SK-N-SH treated with all-trans-retinoic acid at 6 μM for 48 hours (cell line): ENCODE measurements around the gene PRKAG2.

Experiments
- ATAC-seq: fragments of 200-7000 bp; cut with Tn5 transposase; 3 replicates; pipeline ENCODE4 v1.9.1; 2020; ENCODE audit warnings: mild to moderate bottlenecking, moderate library complexity
- ARNTL ChIP-seq: fragments of 450-650 bp; formaldehyde crosslinking; IDR thresholded peaks from 2 replicates; pipeline ENCODE4 v1.5.0; 2020; ENCODE audit warnings: low read depth, mild to moderate bottlenecking, moderate library complexity, borderline replicate concordance
- BACH2 ChIP-seq: fragments of 250-450 bp; sonication (Bioruptor Pico); IDR thresholded peaks from 2 replicates; pipeline ENCODE4 v1.9.0; 2021; ENCODE audit warnings: mild to moderate bottlenecking, borderline replicate concordance
- CSDC2 ChIP-seq: fragments of 250-450 bp; sonication (Bioruptor Pico); IDR thresholded peaks from 2 replicates; pipeline ENCODE4 v1.5.0; 2020; ENCODE audit warnings: mild to moderate bottlenecking, moderate library complexity
- ESRRG ChIP-seq: fragments of 250-450 bp; sonication (Bioruptor Pico); IDR thresholded peaks from 2 replicates; pipeline ENCODE4 v1.6.1; 2021; ENCODE audit warnings: mild to moderate bottlenecking
- GLIS3 ChIP-seq: fragments of 250-450 bp; sonication (Bioruptor Pico); IDR thresholded peaks from 2 replicates; pipeline ENCODE4 v1.5.0; 2020; ENCODE audit warnings: mild to moderate bottlenecking, moderate library complexity
- ISL1 ChIP-seq: fragments of 250-450 bp; sonication (Bioruptor Pico); IDR thresholded peaks from 2 replicates; pipeline ENCODE4 v2.1.2; 2022; ENCODE audit warnings: mild to moderate bottlenecking, moderate library complexity
- OSR1 ChIP-seq: fragments of 250-450 bp; sonication (Bioruptor Pico); IDR thresholded peaks from 2 replicates; pipeline ENCODE4 v1.8.0; 2022; ENCODE audit warnings: moderate library complexity, mild to moderate bottlenecking, inconsistent platforms
- PPARA ChIP-seq: fragments of 250-450 bp; sonication (Bioruptor Pico); IDR thresholded peaks from 2 replicates; pipeline ENCODE4 v1.5.0; 2020; ENCODE audit warnings: mild to moderate bottlenecking, borderline replicate concordance
- RARB ChIP-seq: fragments of 250-450 bp; sonication (Bioruptor Pico); IDR thresholded peaks from 2 replicates; pipeline ENCODE4 v1.8.0; 2021; ENCODE audit warnings: mild to moderate bottlenecking, moderate library complexity
- SNAI2 ChIP-seq: fragments of 250-450 bp; sonication (Bioruptor Pico); IDR thresholded peaks from 2 replicates; pipeline ENCODE4 v1.5.0; 2020; ENCODE audit warnings: mild to moderate bottlenecking, moderate library complexity
- TCF4 ChIP-seq: fragments of 250-450 bp; sonication (Bioruptor Pico); IDR thresholded peaks from 2 replicates; pipeline ENCODE4 v1.8.0; 2021; ENCODE audit warnings: mild to moderate bottlenecking, moderate library complexity, borderline replicate concordance
- TOX ChIP-seq: fragments of 250-450 bp; sonication (Bioruptor Pico); IDR thresholded peaks from 2 replicates; pipeline ENCODE4 v1.8.0; 2021; ENCODE audit warnings: mild to moderate bottlenecking, moderate library complexity, borderline replicate concordance
- ZC3H10 ChIP-seq: fragments of 250-450 bp; sonication (Bioruptor Pico); IDR thresholded peaks from 2 replicates; pipeline ENCODE4 v1.5.1; 2021; ENCODE audit warnings: mild to moderate bottlenecking, moderate library complexity
- ZFP3 ChIP-seq: fragments of 250-450 bp; sonication (Bioruptor Pico); IDR thresholded peaks from 2 replicates; pipeline ENCODE4 v1.5.0; 2020; ENCODE audit warnings: mild to moderate bottlenecking, moderate library complexity
- ZFP30 ChIP-seq: fragments of 450-650 bp; formaldehyde crosslinking; IDR thresholded peaks from 2 replicates; pipeline ENCODE4 v1.5.0; 2022; ENCODE audit warnings: mild to moderate bottlenecking, moderate library complexity
- ZNF565 ChIP-seq: fragments of 450-650 bp; formaldehyde crosslinking; conservative IDR thresholded peaks from 2 replicates; pipeline ENCODE4 v1.5.0; 2020; ENCODE audit warnings: low read depth, mild to moderate bottlenecking, moderate library complexity
- ZNF70 ChIP-seq: fragments of 450-650 bp; formaldehyde crosslinking; IDR thresholded peaks from 2 replicates; pipeline ENCODE4 v1.5.0; 2020; ENCODE audit warnings: mild to moderate bottlenecking, moderate library complexity
- ZNF8 ChIP-seq: fragments of 450-650 bp; formaldehyde crosslinking; IDR thresholded peaks from 2 replicates; pipeline ENCODE4 v1.5.0; 2020; ENCODE audit warnings: mild to moderate bottlenecking, moderate library complexity
- TF ChIP-seq, protein P1 (sequence below): fragments of 250-450 bp; sonication (Bioruptor Pico); IDR thresholded peaks from 2 replicates; pipeline ENCODE4 v1.5.1; 2021; ENCODE audit warnings: mild to moderate bottlenecking, moderate library complexity
- TF ChIP-seq, protein P2 (sequence below): fragments of 250-450 bp; sonication (Bioruptor Pico); IDR thresholded peaks from 2 replicates; pipeline ENCODE4 v1.5.1; 2020; ENCODE audit warnings: low read depth, mild to moderate bottlenecking, moderate library complexity
- TF ChIP-seq, protein P3 (sequence below): fragments of 250-450 bp; sonication (Bioruptor Pico); IDR thresholded peaks from 2 replicates; pipeline ENCODE4 v1.5.0; 2020; ENCODE audit warnings: mild to moderate bottlenecking, moderate library complexity
- TF ChIP-seq, protein P4 (sequence below): fragments of 250-450 bp; sonication (Bioruptor Pico); IDR thresholded peaks from 2 replicates; pipeline ENCODE4 v1.8.0; 2021; ENCODE audit warnings: low read depth, mild to moderate bottlenecking, moderate library complexity, borderline replicate concordance
- TF ChIP-seq, protein P5 (sequence below): fragments of 250-450 bp; sonication (Bioruptor Pico); IDR thresholded peaks from 2 replicates; pipeline ENCODE4 v1.8.0; 2020; ENCODE audit warnings: mild to moderate bottlenecking, moderate library complexity, borderline replicate concordance

PRKAG2 gene

DNA sequence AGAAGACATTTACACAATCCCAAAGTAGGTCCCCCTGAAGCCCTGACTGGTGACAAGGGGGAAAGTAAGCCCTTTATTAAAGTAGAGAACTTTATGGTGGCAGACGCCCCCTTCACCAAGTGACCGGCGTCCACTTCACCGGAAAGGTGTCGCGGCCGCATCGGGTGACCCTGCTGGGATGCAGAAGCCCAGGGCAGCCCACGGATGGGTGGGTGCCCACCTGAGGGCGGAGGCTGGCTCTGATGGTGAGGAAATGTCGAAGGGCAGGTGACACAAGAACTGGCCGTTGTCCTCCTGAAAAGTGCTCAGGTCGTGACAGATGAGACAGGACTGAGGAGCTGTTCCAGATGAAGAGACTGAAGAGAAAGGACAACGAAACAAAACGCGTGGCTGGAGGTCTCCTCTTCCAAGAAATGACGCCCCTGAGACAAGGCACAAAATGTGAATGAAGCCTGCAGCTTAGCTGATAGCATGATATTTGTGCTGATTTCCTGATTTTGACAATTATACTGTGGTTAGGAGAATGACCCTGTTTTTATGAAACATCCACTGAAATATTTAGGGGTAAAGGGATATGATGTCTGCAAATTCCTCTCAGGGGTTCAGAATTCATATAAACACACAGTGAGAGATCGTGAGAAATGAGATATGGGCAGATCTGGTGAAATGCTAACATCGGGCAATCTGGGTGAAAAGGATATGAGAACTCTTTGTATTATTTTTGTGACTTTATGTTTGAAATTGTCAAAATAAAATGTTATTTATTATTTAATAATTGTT is 123.9 kb downstream of the PRKAG2 start:
- TF ChIP-seq RARB (CRISPR knock-in tag): no peak
- no peak for TF ChIP-seq ZFP30 (CRISPR knock-in tag)
- no peak for TF ChIP-seq ARNTL
- no peak for TF ChIP-seq SNAI2 (CRISPR knock-in tag)
- TF ChIP-seq ZNF8 (CRISPR knock-in tag): no peak
- no peak for TF ChIP-seq TCF4
- TF ChIP-seq ESRRG (CRISPR knock-in tag): no peak
- TF ChIP-seq, protein P1, sequence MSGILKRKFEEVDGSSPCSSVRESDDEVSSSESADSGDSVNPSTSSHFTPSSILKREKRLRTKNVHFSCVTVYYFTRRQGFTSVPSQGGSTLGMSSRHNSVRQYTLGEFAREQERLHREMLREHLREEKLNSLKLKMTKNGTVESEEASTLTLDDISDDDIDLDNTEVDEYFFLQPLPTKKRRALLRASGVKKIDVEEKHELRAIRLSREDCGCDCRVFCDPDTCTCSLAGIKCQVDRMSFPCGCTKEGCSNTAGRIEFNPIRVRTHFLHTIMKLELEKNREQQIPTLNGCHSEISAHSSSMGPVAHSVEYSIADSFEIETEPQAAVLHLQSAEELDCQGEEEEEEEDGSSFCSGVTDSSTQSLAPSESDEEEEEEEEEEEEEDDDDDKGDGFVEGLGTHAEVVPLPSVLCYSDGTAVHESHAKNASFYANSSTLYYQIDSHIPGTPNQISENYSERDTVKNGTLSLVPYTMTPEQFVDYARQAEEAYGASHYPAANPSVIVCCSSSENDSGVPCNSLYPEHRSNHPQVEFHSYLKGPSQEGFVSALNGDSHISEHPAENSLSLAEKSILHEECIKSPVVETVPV (CRISPR knock-in tag): no peak
- TF ChIP-seq ZFP3: no peak
- no peak for TF ChIP-seq GLIS3 (CRISPR knock-in tag)
- no peak for TF ChIP-seq PPARA (CRISPR knock-in tag)
- no peak for TF ChIP-seq ZNF565
- TF ChIP-seq ZC3H10: no peak
- TF ChIP-seq, protein P2, sequence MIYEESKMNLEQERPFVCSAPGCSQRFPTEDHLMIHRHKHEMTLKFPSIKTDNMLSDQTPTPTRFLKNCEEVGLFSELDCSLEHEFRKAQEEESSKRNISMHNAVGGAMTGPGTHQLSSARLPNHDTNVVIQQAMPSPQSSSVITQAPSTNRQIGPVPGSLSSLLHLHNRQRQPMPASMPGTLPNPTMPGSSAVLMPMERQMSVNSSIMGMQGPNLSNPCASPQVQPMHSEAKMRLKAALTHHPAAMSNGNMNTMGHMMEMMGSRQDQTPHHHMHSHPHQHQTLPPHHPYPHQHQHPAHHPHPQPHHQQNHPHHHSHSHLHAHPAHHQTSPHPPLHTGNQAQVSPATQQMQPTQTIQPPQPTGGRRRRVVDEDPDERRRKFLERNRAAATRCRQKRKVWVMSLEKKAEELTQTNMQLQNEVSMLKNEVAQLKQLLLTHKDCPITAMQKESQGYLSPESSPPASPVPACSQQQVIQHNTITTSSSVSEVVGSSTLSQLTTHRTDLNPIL: no peak
- TF ChIP-seq, protein P3, sequence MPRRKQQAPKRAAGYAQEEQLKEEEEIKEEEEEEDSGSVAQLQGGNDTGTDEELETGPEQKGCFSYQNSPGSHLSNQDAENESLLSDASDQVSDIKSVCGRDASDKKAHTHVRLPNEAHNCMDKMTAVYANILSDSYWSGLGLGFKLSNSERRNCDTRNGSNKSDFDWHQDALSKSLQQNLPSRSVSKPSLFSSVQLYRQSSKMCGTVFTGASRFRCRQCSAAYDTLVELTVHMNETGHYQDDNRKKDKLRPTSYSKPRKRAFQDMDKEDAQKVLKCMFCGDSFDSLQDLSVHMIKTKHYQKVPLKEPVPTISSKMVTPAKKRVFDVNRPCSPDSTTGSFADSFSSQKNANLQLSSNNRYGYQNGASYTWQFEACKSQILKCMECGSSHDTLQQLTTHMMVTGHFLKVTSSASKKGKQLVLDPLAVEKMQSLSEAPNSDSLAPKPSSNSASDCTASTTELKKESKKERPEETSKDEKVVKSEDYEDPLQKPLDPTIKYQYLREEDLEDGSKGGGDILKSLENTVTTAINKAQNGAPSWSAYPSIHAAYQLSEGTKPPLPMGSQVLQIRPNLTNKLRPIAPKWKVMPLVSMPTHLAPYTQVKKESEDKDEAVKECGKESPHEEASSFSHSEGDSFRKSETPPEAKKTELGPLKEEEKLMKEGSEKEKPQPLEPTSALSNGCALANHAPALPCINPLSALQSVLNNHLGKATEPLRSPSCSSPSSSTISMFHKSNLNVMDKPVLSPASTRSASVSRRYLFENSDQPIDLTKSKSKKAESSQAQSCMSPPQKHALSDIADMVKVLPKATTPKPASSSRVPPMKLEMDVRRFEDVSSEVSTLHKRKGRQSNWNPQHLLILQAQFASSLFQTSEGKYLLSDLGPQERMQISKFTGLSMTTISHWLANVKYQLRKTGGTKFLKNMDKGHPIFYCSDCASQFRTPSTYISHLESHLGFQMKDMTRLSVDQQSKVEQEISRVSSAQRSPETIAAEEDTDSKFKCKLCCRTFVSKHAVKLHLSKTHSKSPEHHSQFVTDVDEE (CRISPR knock-in tag): no peak
- TF ChIP-seq, protein P4, sequence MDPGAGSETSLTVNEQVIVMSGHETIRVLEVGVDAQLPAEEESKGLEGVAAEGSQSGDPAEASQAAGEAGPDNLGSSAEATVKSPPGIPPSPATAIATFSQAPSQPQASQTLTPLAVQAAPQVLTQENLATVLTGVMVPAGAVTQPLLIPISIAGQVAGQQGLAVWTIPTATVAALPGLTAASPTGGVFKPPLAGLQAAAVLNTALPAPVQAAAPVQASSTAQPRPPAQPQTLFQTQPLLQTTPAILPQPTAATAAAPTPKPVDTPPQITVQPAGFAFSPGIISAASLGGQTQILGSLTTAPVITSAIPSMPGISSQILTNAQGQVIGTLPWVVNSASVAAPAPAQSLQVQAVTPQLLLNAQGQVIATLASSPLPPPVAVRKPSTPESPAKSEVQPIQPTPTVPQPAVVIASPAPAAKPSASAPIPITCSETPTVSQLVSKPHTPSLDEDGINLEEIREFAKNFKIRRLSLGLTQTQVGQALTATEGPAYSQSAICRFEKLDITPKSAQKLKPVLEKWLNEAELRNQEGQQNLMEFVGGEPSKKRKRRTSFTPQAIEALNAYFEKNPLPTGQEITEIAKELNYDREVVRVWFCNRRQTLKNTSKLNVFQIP (CRISPR knock-in tag): no peak
- TF ChIP-seq ISL1: no peak
- TF ChIP-seq OSR1 (CRISPR knock-in tag): no peak
- TF ChIP-seq BACH2 (CRISPR knock-in tag): no peak
- TF ChIP-seq CSDC2 (CRISPR knock-in tag): no peak
- no peak for ATAC-seq

DNA sequence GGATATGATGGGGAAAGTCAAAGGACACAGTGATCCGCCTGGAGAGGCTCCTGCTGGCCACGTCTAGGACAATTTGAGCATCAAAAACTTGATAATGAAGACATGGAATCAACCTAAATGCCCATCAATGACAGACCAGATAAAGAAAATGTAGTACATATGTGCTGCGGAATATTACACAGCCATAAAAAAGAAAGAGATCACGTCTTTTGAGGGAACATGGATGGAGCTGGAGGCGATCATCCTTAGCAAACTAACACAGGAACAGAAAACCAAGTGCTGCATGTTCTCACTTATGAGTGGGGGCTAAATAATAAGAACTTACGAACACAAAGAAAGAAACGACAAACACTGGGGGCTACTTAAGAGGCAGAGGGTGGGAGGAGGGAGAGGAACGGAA is 124.9 kb downstream of the PRKAG2 start:
- TF ChIP-seq PPARA (CRISPR knock-in tag): no peak
- TF ChIP-seq CSDC2 (CRISPR knock-in tag): no peak
- no peak for TF ChIP-seq ZFP30 (CRISPR knock-in tag)
- TF ChIP-seq, protein P2: no peak
- TF ChIP-seq ZNF8 (CRISPR knock-in tag): no peak
- TF ChIP-seq ZFP3: no peak
- TF ChIP-seq, protein P3 (CRISPR knock-in tag): no peak
- TF ChIP-seq ZC3H10: no peak
- TF ChIP-seq TOX (CRISPR knock-in tag): no peak
- no peak for TF ChIP-seq BACH2 (CRISPR knock-in tag)
- no peak for TF ChIP-seq ISL1
- TF ChIP-seq, protein P5, sequence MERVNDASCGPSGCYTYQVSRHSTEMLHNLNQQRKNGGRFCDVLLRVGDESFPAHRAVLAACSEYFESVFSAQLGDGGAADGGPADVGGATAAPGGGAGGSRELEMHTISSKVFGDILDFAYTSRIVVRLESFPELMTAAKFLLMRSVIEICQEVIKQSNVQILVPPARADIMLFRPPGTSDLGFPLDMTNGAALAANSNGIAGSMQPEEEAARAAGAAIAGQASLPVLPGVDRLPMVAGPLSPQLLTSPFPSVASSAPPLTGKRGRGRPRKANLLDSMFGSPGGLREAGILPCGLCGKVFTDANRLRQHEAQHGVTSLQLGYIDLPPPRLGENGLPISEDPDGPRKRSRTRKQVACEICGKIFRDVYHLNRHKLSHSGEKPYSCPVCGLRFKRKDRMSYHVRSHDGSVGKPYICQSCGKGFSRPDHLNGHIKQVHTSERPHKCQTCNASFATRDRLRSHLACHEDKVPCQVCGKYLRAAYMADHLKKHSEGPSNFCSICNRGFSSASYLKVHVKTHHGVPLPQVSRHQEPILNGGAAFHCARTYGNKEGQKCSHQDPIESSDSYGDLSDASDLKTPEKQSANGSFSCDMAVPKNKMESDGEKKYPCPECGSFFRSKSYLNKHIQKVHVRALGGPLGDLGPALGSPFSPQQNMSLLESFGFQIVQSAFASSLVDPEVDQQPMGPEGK (CRISPR knock-in tag): no peak
- no peak for TF ChIP-seq ZNF565
- no peak for TF ChIP-seq RARB (CRISPR knock-in tag)
- TF ChIP-seq ZNF70 (CRISPR knock-in tag): no peak
- TF ChIP-seq ARNTL: no peak
- TF ChIP-seq SNAI2 (CRISPR knock-in tag): no peak
- ATAC-seq: no peak
